Measurements from ENCODE around the gene AP5Z1. TPM values are rescaled to one million over a fixed set of nuclear protein-coding genes. Genes with fewer than 3 reads are reported as not detected.
A peak's percentile ranks its signal among the peaks of the same experiment; 100 is the strongest.

The AP5Z1 gene
- total RNA-seq, 1 experiment from 2014 or later = 38.3 TPM

GRCh38 chr7:4809091-4809591 is 33.7 kb downstream of the AP5Z1 start:
- Histone ChIP-seq H3K4ac (ENCODE audit: low read depth, low read length) (no peak overlapping the region), H2BK120ac (ENCODE audit: low read depth, low read length, poor library complexity, severe bottlenecking) (no peak overlapping the region), H3K9ac (ENCODE audit: extremely low read depth, insufficient read length, low read length) (no peak overlapping the region), H4K91ac (ENCODE audit: insufficient read length, low read depth, low read length) (no peak overlapping the region), H2BK15ac (ENCODE audit: low read depth, low read length) (no peak overlapping the region), H3K27me3 (ENCODE audit: insufficient read depth, low read length) (no peaks in the 10 kb centered on the region), H2AK5ac (ENCODE audit: insufficient read length, low read length) (no peak overlapping the region), H4K20me1 (ENCODE audit: control insufficient read depth, insufficient read depth, insufficient read length) (no peaks in the 10 kb centered on the region), H3K4me1 (ENCODE audit: insufficient read depth, low read length) (no peaks in the 10 kb centered on the region), H2BK5ac (ENCODE audit: insufficient read length, low read length) (no peak overlapping the region), H3K23ac (ENCODE audit: insufficient read length, low read depth, low read length) (no peak overlapping the region), H2AFZ (ENCODE audit: low read length) (no peak overlapping the region), H3T11ph (ENCODE audit: low read length) (no peak overlapping the region), H3K79me2 (ENCODE audit: insufficient read depth, low read length) (no peaks in the 10 kb centered on the region), H2BK12ac (ENCODE audit: insufficient read length, low read depth, low read length) (no peak overlapping the region), H4K8ac (replicated peaks; ENCODE audit: insufficient read length, low read depth, low read length) (no peak overlapping the region), H3K23me2 (ENCODE audit: insufficient read length, low read depth, low read length, poor library complexity, severe bottlenecking) (no peaks in the 10 kb centered on the region), H4K5ac (ENCODE audit: insufficient read length, low read depth, low read length) (no peak overlapping the region), H3K9me3 (ENCODE audit: control insufficient read depth, low read depth, low read length) (no peaks in the 10 kb centered on the region), H3K79me1 (ENCODE audit: insufficient read depth, low read depth, low read length, poor library complexity, severe bottlenecking) (no peaks in the 10 kb centered on the region), H3K56ac (ENCODE audit: insufficient read length, low read depth, low read length) (no peak overlapping the region), H3K27ac (ENCODE audit: insufficient read length, low read depth, low read length) (no peak overlapping the region), H3K18ac (ENCODE audit: insufficient read length, low read depth, low read length) (no peak overlapping the region), H3K14ac (ENCODE audit: insufficient read depth, low read length) (no peak overlapping the region), H3K4me2 (ENCODE audit: insufficient read depth, insufficient read length, low read length) (no peak overlapping the region), H2BK20ac (ENCODE audit: low read depth, low read length, poor library complexity, severe bottlenecking) (no peak overlapping the region)
- H3K27me3 Mint-ChIP-seq (ENCODE audit: low read depth) = peaks cover 13% of the 10 kb centered on the region
- no peak for TF ChIP-seq CTCF (conservative IDR thresholded peaks at IDR 0.05)
- H3K4me1 Mint-ChIP-seq = peaks cover 1 to 15% of the 10 kb centered on the region in 2 experiments
- no CpG with 5 or more reads among the region's 38 CpGs for WGBS (ENCODE audit: extremely low coverage, insufficient read length, low lambda C conversion rate)
- H3K4me3 Mint-ChIP-seq = no peak overlapping the region
- peaks cover 0 to 10% (median 0%) of the 10 kb centered on the region in 3 experiments; a peak in 2 of 7 replicates for H3K36me3 Mint-ChIP-seq (ENCODE audit: insufficient read depth in 1 of 3, low read depth in 3 of 3)
- DNase-seq = peak; percentile 24
- H3K27ac Mint-ChIP-seq = no peak overlapping the region
- H3K9me3 Mint-ChIP-seq = peaks cover 1 to 6% of the 10 kb centered on the region in 2 experiments; a peak in 2 of 5 replicates

Data from H9 (cell line).